ENCODE measurements around the gene TTLL5. TPM values are rescaled to one million over a fixed set of nuclear protein-coding genes. Genes with fewer than 3 reads are reported as not detected.

The TTLL5 gene
- total RNA-seq, 1 donor from 2014 or later = 43.8 TPM

- DNase-seq (ENCODE audit: low read depth, low spot score) = peak; percentile 46
These were observed 325.4 kb downstream of the TTLL5 start for GRCh38 chr14:75986439-75986765.

- DNase-seq (ENCODE audit: low read depth, low spot score) = no peak
These were observed 326.3 kb downstream of the TTLL5 start for GRCh38 chr14:75987201-75987970.

GRCh38 chr14:75989134-75989533 is 328.1 kb downstream of the TTLL5 start:
- DNase-seq (ENCODE audit: low read depth, low spot score) = peak; percentile 93

- DNase-seq (ENCODE audit: low read depth, low spot score) = no peak
These were observed 329.3 kb downstream of the TTLL5 start for GRCh38 chr14:75990297-75990696.

GRCh38 chr14:75991753-75992152 is 330.7 kb downstream of the TTLL5 start:
- no peak for DNase-seq (ENCODE audit: low read depth, low spot score)

GRCh38 chr14:75993567-75994041 is 332.6 kb downstream of the TTLL5 start:
- DNase-seq (ENCODE audit: low read depth, low spot score) = no peak

- DNase-seq (ENCODE audit: low read depth, low spot score) = no peak
These were observed 334.5 kb downstream of the TTLL5 start for GRCh38 chr14:75995372-75996041.

GRCh38 chr14:75996488-75996887 is 335.4 kb downstream of the TTLL5 start:
- no peak for DNase-seq (ENCODE audit: low read depth, low spot score)

- DNase-seq (ENCODE audit: low read depth, low spot score) = no peak
These were observed 338.6 kb downstream of the TTLL5 start for GRCh38 chr14:75999511-76000190.

GRCh38 chr14:76002383-76002782 is 341.3 kb downstream of the TTLL5 start:
- DNase-seq (ENCODE audit: low read depth, low spot score) = no peak

Other genes starting within 250 kb of the TTLL5 start
- 10.1 and 12.5 TPM in 2 replicates for gene JDP2, start 233.2 kb upstream of the TTLL5 start, total RNA-seq
- 1.1 and 1.4 TPM in 2 replicates for gene BATF, start 138.8 kb upstream of the TTLL5 start, total RNA-seq
- gene FLVCR2, start 82.6 kb upstream of the TTLL5 start, total RNA-seq = 0.40 and 2.2 TPM in 2 replicates
- gene ERG28, start 370 bp upstream of the TTLL5 start, total RNA-seq = 5.9 and 6.7 TPM in 2 replicates

All from pulmonary artery endothelial cell (primary cell).